Skeletal muscle satellite cell (primary cell): ENCODE results near the gene LRRC36.
"Not testable (repeated sequence)": the region's sequence is repeated elsewhere in the genome, so short reads cannot be mapped to it uniquely, and the experiment has no call there.

Experiments
- H3K27me3 ChIP-seq: 2 replicates; pipeline ENCODE4 v1.7.0; 2013; ENCODE audit warnings: low read length; ENCODE audit not compliant: control insufficient read depth, insufficient read depth
- H3K36me3 ChIP-seq: 2 replicates; pipeline ENCODE4 v1.7.0; 2013; ENCODE audit warnings: mild to moderate bottlenecking, control low read depth, low read length; ENCODE audit not compliant: insufficient read depth
- H3K4me1 ChIP-seq: 2 replicates; pipeline ENCODE4 v1.7.0; 2013; ENCODE audit warnings: low read length; ENCODE audit not compliant: control insufficient read depth, insufficient read depth
- H3K4me2 ChIP-seq: 2 replicates; pipeline ENCODE4 v1.7.0; 2013; ENCODE audit warnings: mild to moderate bottlenecking, low read length
- H3K4me3 ChIP-seq: 2 replicates; pipeline ENCODE4 v1.7.0; 2013; ENCODE audit warnings: low read length
- H3K9ac ChIP-seq: 2 replicates; pipeline ENCODE4 v1.7.0; 2013; ENCODE audit warnings: mild to moderate bottlenecking, low read depth, low read length, moderate library complexity
- H3K9me3 ChIP-seq: replicated peaks from 2 replicates; pipeline ENCODE4 v1.7.0; 2013; ENCODE audit warnings: mild to moderate bottlenecking, control low read depth, low read length

LRRC36 gene

DNA sequence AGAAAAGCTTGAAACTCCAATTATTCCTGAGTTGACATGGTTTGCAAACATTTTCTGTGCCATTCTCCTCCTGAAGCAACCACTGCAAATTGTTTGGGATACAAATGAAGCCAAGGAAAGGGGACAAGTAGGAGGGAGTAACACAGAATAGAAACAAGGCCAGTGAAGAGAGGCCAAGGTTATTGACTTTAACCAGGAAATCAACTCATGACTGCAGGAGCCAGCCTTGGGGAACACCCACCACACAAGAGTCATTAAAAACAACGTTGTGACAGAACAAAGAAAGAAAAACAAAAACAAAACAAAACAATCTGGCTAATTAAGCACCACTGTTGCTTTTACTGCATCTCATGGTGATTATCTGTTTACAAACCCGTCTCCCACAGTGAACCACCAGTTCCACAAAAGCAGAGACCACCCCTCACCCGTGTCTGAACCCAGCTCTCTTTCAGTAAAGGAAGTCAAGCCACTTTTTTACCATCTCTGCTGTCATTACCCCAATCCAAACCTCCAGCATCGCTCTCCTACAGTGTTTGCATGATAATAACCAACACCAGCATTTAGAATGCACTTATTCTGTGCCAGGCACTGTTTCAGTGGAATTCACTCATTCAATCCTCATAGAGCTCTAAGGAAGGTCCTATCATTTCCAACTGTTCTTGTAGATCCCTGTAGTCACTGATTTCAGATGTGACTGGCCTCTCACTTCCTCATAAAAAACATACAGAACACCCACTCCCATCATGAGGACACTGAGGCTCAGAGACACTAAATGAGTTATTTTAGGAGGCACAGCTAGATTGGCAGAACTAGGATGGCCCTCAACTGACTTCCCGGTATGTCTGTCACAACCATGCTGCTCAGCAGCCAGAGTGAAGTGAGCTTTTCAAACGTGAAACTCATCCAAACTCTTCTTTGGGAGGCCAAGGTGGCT lies 87.6 kb downstream of the LRRC36 start:
- no peak overlapping the region for H3K9ac ChIP-seq
- H3K27me3 ChIP-seq = no peaks in the 10 kb centered on the region
- no peaks in the 10 kb centered on the region for H3K36me3 ChIP-seq
- no peak overlapping the region for H3K4me3 ChIP-seq
- H3K4me2 ChIP-seq = no peak overlapping the region
- H3K9me3 ChIP-seq = no peaks in the 10 kb centered on the region
- H3K4me1 ChIP-seq = peaks cover 16% of the 10 kb centered on the region

DNA sequence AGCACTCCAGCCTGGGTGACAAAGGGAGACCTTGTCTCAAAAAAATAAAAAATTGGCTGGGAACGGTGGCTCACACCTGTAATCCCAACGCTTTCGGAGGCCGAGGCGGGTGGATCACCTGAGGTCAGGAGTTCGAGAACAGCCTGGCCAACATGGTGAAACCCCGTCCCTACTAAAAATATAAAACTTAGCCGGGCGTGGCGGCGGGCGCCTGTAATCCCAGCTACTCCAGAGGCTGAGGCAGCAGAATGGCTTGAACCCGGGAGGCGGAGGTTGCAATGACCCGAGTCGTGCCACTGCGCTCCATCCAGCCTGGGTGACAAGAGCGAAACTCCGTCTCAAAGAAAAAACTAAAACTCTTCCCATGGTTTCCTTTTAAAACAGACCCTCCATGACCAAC lies 88.8 kb downstream of the LRRC36 start:
- not testable (repeated sequence) for H3K9me3 ChIP-seq, H3K36me3 ChIP-seq, H3K27me3 ChIP-seq
- Histone ChIP-seq H3K9ac (peak overlapping the region; percentile 95), H3K4me3 (peak overlapping the region; percentile 79), H3K4me2 (peak overlapping the region; percentile 98), H3K4me1 (peaks cover 16% of the 10 kb centered on the region)

- H3K27me3 ChIP-seq = no peaks in the 10 kb centered on the region
- peaks cover 16% of the 10 kb centered on the region for H3K4me1 ChIP-seq
- H3K36me3 ChIP-seq = no peaks in the 10 kb centered on the region
- peak within 1 kb of the TSS; percentile 79 for H3K4me3 ChIP-seq
- no peaks in the 10 kb centered on the region for H3K9me3 ChIP-seq
- H3K9ac ChIP-seq = peak within 1 kb of the TSS; percentile 95
- H3K4me2 ChIP-seq = peak within 1 kb of the TSS; percentile 98
Measured at GRCh38 chr16:67415872-67416793, 89.5 kb downstream of the LRRC36 start, which contains the start of gene ZDHHC1. Gene ZDHHC1, minus strand, starts transcription at chr16:67416477. Its CDS starts 8,702 bp downstream, at chr16:67407775.

- Histone ChIP-seq H3K27me3 (peaks cover under 1% of the 10 kb centered on the region), H3K36me3 (no peaks in the 10 kb centered on the region), H3K4me3 (no peak overlapping the region), H3K9ac (no peak overlapping the region), H3K4me2 (no peak overlapping the region), H3K4me1 (peaks cover 16% of the 10 kb centered on the region), H3K9me3 (no peaks in the 10 kb centered on the region)
Measured at GRCh38 chr16:67417333-67418061, 90.9 kb downstream of the LRRC36 start.

GRCh38 chr16:67419502-67419901 lies 92.9 kb downstream of the LRRC36 start:
- Histone ChIP-seq H3K36me3 (no peaks in the 10 kb centered on the region), H3K9ac (no peak overlapping the region), H3K4me2 (no peak overlapping the region), H3K4me1 (peaks cover 11% of the 10 kb centered on the region), H3K9me3 (no peaks in the 10 kb centered on the region), H3K27me3 (peaks cover 17% of the 10 kb centered on the region), H3K4me3 (no peak overlapping the region)

DNA sequence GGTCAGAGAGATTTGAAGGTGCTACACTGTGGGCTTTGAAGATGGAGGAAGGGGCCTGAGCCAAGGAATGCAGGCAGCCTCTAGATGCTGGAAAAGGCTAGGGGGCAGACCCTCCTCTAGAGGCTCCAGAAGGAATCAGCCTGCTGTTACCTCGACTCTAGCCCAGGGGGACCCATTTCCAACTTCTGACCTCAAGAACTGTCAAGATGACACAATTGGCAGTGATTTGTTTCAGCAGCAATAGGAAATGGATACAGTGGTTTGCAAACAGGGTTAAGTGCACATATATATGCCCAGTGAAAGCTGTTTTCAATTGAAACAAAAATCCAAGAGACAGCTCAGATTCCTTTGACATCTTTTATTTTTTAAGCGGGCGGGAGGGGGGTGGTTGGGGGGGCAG lies 93.3 kb downstream of the LRRC36 start:
- peaks cover 21% of the 10 kb centered on the region for H3K27me3 ChIP-seq
- H3K4me1 ChIP-seq = peaks cover 11% of the 10 kb centered on the region

DNA sequence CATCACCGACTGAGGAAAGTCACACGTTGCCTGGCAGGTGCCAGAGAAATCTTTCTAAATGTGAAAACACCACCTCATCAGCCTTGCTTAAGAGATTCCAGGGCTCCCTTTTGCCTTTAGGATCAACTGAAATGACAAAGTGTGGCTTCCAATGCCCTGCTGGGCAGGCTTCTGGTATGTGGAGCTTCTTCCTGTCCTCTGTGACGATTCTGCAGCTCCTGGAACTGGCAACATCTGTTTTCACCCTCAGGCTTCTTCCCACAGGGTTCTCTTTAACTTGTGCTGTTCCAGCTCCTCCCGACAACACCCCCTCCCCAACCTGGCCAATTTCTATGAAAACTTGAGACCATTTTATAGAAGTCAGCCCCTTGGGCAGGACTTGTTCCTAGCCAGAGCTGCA lies 94.4 kb downstream of the LRRC36 start:
- Histone ChIP-seq H3K9ac (no peak overlapping the region), H3K27me3 (peaks cover 32% of the 10 kb centered on the region), H3K9me3 (no peaks in the 10 kb centered on the region), H3K4me1 (peaks cover 5% of the 10 kb centered on the region), H3K4me2 (no peak overlapping the region), H3K36me3 (no peaks in the 10 kb centered on the region), H3K4me3 (no peak overlapping the region)

More for the DNA sequence above, 93.3 kb downstream of the LRRC36 start:
- Histone ChIP-seq H3K9ac (no peak overlapping the region), H3K9me3 (no peaks in the 10 kb centered on the region), H3K4me2 (no peak overlapping the region), H3K4me3 (no peak overlapping the region), H3K36me3 (no peaks in the 10 kb centered on the region)

DNA sequence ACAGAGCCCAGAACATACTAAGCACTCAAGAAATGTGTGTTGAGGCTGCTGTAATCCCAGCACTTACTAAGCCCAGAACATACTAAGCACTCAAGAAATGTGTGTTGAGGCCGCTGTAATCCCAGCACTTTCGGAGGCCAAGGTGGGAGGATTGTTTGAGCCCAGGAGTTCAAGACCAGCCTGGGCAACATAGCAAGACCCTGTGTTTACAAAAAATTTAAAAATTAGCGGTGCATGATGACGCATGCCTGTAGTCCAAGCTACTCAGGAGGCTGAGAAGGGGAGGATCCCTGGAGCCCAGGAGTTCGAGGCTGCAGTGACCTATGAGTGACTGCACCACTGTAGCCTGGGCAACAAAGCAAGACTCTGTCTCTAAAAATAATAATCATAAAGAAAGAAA lies 96.4 kb downstream of the LRRC36 start:
- H3K4me2 ChIP-seq = no peak overlapping the region
- H3K4me1 ChIP-seq = no peaks in the 10 kb centered on the region
- H3K27me3 ChIP-seq = peaks cover 42% of the 10 kb centered on the region
- no peaks in the 10 kb centered on the region for H3K36me3 ChIP-seq
- no peaks in the 10 kb centered on the region for H3K9me3 ChIP-seq
- no peak overlapping the region for H3K4me3 ChIP-seq
- H3K9ac ChIP-seq = no peak overlapping the region

GRCh38 chr16:67423611-67424260 lies 97.1 kb downstream of the LRRC36 start:
- no peaks in the 10 kb centered on the region for H3K9me3 ChIP-seq
- no peak overlapping the region for H3K9ac ChIP-seq
- H3K4me3 ChIP-seq = no peak overlapping the region
- no peak overlapping the region for H3K4me2 ChIP-seq
- H3K36me3 ChIP-seq = no peaks in the 10 kb centered on the region
- H3K27me3 ChIP-seq = peaks cover 47% of the 10 kb centered on the region
- no peaks in the 10 kb centered on the region for H3K4me1 ChIP-seq

DNA sequence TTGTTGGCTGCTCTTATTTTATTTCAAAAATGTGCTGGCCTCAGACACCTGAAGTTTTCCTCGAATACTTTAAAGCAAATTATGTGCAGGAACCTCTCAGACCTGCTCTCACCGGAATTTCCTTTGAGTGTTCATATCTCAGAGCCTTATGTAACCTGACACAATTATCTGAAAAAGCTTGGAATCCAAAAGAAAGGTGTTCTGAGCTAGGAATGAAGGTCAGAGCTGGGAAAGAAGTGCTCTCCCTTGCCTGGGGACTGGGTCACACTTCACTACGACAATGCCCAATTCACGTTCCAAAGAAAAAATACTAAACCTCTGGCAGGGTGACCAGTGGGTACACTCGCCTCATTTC lies 97.6 kb downstream of the LRRC36 start:
- Histone ChIP-seq H3K27me3 (peaks cover 52% of the 10 kb centered on the region), H3K36me3 (no peaks in the 10 kb centered on the region), H3K9me3 (no peaks in the 10 kb centered on the region), H3K9ac (no peak overlapping the region), H3K4me2 (no peak overlapping the region), H3K4me3 (no peak overlapping the region), H3K4me1 (no peaks in the 10 kb centered on the region)
